ENCODE measurements around the gene VMAC. TPM values are rescaled to one million over a fixed set of nuclear protein-coding genes. Genes with fewer than 3 reads are reported as not detected.

VMAC gene
- total and polyA plus RNA-seq, 2 of the 8 experiments (the other 6 are each of a cell fraction or from before 2014, with no cell fraction given), result 1.3 to 2.2 TPM

GRCh38 chr19:5925830-5926427 lies 21.3 kb downstream of the VMAC start:
- 92% methylated on average over 18 of the region's 18 CpGs; no CpG with 5 or more reads in 1 of the 2 experiments for WGBS, 2 experiments (ENCODE audit: extremely low coverage in 1 of 2, insufficient coverage in 1 of 2, insufficient read length in 1 of 2, insufficient replicate concordance in 2 of 2, low coverage in 1 of 2, low lambda C conversion rate in 2 of 2, missing lambda C conversion rate in 1 of 2)
- no peak overlapping the region for H2AFZ ChIP-seq (ENCODE audit: low read length)
- H2BK15ac ChIP-seq (ENCODE audit: low read length), result no peak overlapping the region
- H2BK5ac ChIP-seq (ENCODE audit: low read depth, low read length), result no peak overlapping the region
- no peaks in the 10 kb centered on the region for H3K23me2 ChIP-seq (ENCODE audit: low read depth, low read length)
- POLR2A ChIA-PET (ENCODE audit: partially characterized antibody), result interaction anchor here (0.8 kb wide), 1 partner anchor 22 kb away, joined by 3 read pairs; the partner anchor contains the start of gene NDUFA11
- no peaks in the 10 kb centered on the region for H3K4me1 ChIP-seq (replicated peaks in 1 of 4; ENCODE audit: control insufficient read depth in 3 of 4, insufficient read depth in 4 of 4, low read length in 3 of 4)
- DNase-seq (ENCODE audit: low read depth in 1 of 2, low spot score in 2 of 2) (no peak), FAIRE-seq (no peak)
- H3K79me2 ChIP-seq (ENCODE audit: control insufficient read depth in 1 of 2, insufficient read depth in 2 of 2, low read length in 2 of 2), result no peaks in the 10 kb centered on the region
- CTCF ChIA-PET (ENCODE audit: partially characterized antibody), result interaction anchor here (0.9 kb wide), 1 partner anchor 96 kb away, joined by 3 read pairs; no protein-coding TSS in a partner anchor
- no peak overlapping the region for H3K18ac ChIP-seq (ENCODE audit: extremely low read depth, low read length)
- H3K9me3 ChIP-seq (ENCODE audit: insufficient read depth in 2 of 2, low read depth in 1 of 2, low read length in 1 of 2), result no peaks in the 10 kb centered on the region
- H3K9ac ChIP-seq (replicated peaks in 1 of 4; ENCODE audit: extremely low read depth in 1 of 4, low read depth in 3 of 4, low read length in 3 of 4), result no peak overlapping the region
- no peak overlapping the region for H3K14ac ChIP-seq (ENCODE audit: insufficient read length)
- no peak overlapping the region for H4K91ac ChIP-seq (replicated peaks; ENCODE audit: insufficient read length, low read length)
- H3K4me3 ChIP-seq (ENCODE audit: extremely low read depth in 1 of 4, insufficient read depth in 2 of 4, low read depth in 3 of 4, low read length in 4 of 4), result no peak overlapping the region
- no peak overlapping the region for H2AK5ac ChIP-seq (ENCODE audit: low read depth, low read length)
- no peak overlapping the region for H4K8ac ChIP-seq (ENCODE audit: extremely low read depth, insufficient read depth, low read length)
- peaks cover 4 to 30% of the 10 kb centered on the region in 2 experiments for H4K20me1 ChIP-seq (replicated peaks in 1 of 2; ENCODE audit: control insufficient read depth in 1 of 2, insufficient read depth in 2 of 2, low read length in 2 of 2)
- H2BK12ac ChIP-seq (ENCODE audit: low read depth, low read length), result no peak overlapping the region
- no peak overlapping the region for H3K4ac ChIP-seq (replicated peaks; ENCODE audit: insufficient read length, low read depth, low read length)
- H2BK120ac ChIP-seq (replicated peaks; ENCODE audit: low read depth, low read length), result no peak overlapping the region
- no peak overlapping the region for H2BK20ac ChIP-seq (ENCODE audit: low read length)
- H3K56ac ChIP-seq (replicated peaks; ENCODE audit: insufficient read length, low read depth, low read length), result no peak overlapping the region
- H3K27me3 ChIP-seq (replicated peaks in 1 of 4; ENCODE audit: control insufficient read depth in 3 of 4, extremely low read depth in 1 of 4, insufficient read depth in 3 of 4, low read length in 3 of 4), result no peaks in the 10 kb centered on the region; a peak in 1 of 7 replicates
- H3K4me2 ChIP-seq (ENCODE audit: insufficient read depth in 1 of 2, low read depth in 2 of 2, low read length in 2 of 2), result no peak overlapping the region
- H3K36me3 ChIP-seq (ENCODE audit: control insufficient read depth in 2 of 4, insufficient read depth in 4 of 4, low read length in 3 of 4), result peaks cover 24 to 63% (median 53%) of the 10 kb centered on the region in 4 experiments
- H3K27ac ChIP-seq (ENCODE audit: low read depth, low read length), result no peak overlapping the region
- H3K79me1 ChIP-seq (ENCODE audit: low read depth, low read length), result no peaks in the 10 kb centered on the region
- no peak overlapping the region for H4K5ac ChIP-seq (ENCODE audit: insufficient read length, low read depth, low read length)
- H3K23ac ChIP-seq (ENCODE audit: insufficient read length), result no peak overlapping the region
- TF ChIP-seq EZH2 (IDR thresholded peaks at IDR 0.05; ENCODE audit: low read depth, low read length, severe bottlenecking) (no peak), CBX8 (IDR thresholded peaks at IDR 0.05; ENCODE audit: borderline replicate concordance, low read depth, low read length) (no peak), SP4 (IDR thresholded peaks at IDR 0.05; ENCODE audit: low read length) (no peak), GABPA (IDR thresholded peaks at IDR 0.05; ENCODE audit: borderline replicate concordance, insufficient read depth, low read length) (no peak), E2F6 (IDR thresholded peaks at IDR 0.05) (no peak), EP300 (IDR thresholded peaks at IDR 0.05; ENCODE audit: borderline replicate concordance in 1 of 2, low read depth in 2 of 2, low read length in 2 of 2) (no peak), SIN3A (conservative IDR thresholded peaks at IDR 0.05 in 1 of 2, IDR thresholded peaks at IDR 0.05 in 1 of 2; ENCODE audit: low read depth in 1 of 2, low read length in 2 of 2) (no peak), CTBP2 (IDR thresholded peaks at IDR 0.05; ENCODE audit: borderline replicate concordance, insufficient read depth, insufficient read length, low read length) (no peak), MAX (IDR thresholded peaks at IDR 0.05) (no peak), TCF12 (IDR thresholded peaks at IDR 0.05; ENCODE audit: low read depth, low read length) (no peak), POLR2AphosphoS5 (IDR thresholded peaks at IDR 0.05; ENCODE audit: low read depth, low read length) (no peak), MAFK (IDR thresholded peaks at IDR 0.05; ENCODE audit: low read depth, low read length) (no peak)
